ENCODE data around the gene SOX15.

Gene SOX15

DNA sequence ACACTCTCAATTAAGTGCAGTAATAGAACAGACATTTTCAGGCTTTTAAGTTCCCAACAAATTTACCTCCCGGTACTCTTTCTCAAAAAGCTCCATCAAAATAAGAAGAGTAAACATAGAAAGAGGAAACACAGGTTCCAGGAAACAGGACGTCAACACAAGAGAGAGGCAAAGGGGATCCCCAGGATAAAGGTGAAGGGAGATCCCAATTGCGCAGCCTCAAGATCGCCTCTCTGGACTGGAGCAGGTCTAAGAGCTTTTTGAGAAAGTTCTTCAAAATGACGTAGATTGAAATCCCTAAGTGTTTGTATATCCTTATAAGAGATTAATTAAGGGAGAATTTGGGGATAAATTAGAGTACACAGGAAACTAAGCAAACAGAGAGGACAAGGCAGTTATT lies 28.7 kb upstream of the SOX15 start:
- no peak for DNase-seq (ENCODE audit: low spot score)
- no peak overlapping the region for H3K4me3 ChIP-seq
- no peak overlapping the region for H3K27ac ChIP-seq
- TF ChIP-seq CTCF (IDR thresholded peaks at IDR 0.05): no peak

- H3K27ac ChIP-seq: peak overlapping the region; percentile 67 to 86
- H3K4me3 ChIP-seq: peak overlapping the region; percentile 65
- TF ChIP-seq CTCF (IDR thresholded peaks at IDR 0.05): no peak
- DNase-seq (ENCODE audit: low spot score): no peak
These were observed 25.4 kb upstream of the SOX15 start for GRCh38 chr17:7615265-7615747.

DNA sequence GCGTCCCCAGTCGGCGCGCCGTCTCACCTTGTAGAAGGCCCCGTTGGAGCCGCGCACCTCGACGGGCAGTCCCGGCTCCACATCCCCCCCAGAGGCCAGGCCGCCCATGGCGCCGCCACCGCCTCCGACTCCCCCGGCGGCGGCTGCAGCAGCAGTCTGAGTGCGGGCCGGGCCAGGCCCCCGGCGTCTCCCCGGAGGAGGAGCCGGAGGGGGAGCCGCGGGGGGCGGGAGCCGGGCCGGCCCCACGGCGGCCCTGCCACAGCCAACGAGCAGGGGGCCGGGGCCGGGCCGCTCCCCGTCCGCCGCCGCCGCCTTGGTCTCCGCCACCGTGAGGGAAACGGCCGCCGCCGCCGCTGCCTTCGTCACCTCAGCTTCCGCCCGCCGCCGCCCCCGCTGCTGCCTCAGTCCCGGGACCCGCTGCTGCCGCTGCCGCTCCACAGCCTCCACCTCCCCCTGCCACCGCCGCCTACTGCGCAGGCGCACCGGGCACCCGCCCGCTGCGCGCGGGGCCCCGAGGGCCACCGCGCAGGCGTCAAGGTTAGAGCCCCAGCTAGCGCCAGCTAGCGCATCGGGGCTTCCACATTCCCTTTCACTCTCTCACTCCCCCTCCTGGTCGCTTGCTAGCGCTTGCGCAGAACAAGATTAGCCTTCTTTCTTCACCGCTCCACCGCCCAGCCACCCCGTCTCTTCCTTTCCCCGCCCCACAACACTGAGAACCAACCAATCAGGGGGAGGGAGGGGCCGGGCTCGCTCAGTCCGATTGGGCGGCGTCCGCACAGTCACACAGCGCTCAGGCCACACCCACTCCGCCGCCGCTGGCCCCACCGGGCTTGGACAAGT lies 24.8 kb upstream of the SOX15 start, which contains the start of gene FXR2:
TSS of gene FXR2 (minus strand) at position 473 of the 840 bp plus-strand sequence. CDS start at position 108, 365 bp downstream.
- peak; percentile 100 for DNase-seq (ENCODE audit: low spot score)
- TF ChIP-seq CTCF (IDR thresholded peaks at IDR 0.05): peak; percentile 27
- H3K27ac ChIP-seq: peak within 1 kb of the TSS; percentile 92 to 100
- H3K4me3 ChIP-seq: peak within 1 kb of the TSS; percentile 99

- Histone ChIP-seq H3K4me3 (peak overlapping the region; percentile 99), H3K27ac (peak overlapping the region; percentile 92 to 100)
- TF ChIP-seq CTCF (IDR thresholded peaks at IDR 0.05): no peak
- no peak for DNase-seq (ENCODE audit: low spot score)
These were observed 24.0 kb upstream of the SOX15 start for GRCh38 chr17:7613769-7614424.

- peak overlapping the region; percentile 16 for H3K4me3 ChIP-seq
- DNase-seq (ENCODE audit: low spot score): no peak
- TF ChIP-seq CTCF (IDR thresholded peaks at IDR 0.05): no peak
- no peak overlapping the region for H3K27ac ChIP-seq
These were observed 22.4 kb upstream of the SOX15 start for GRCh38 chr17:7612294-7612640.

GRCh38 chr17:7611635-7612293 lies 21.9 kb upstream of the SOX15 start:
- DNase-seq (ENCODE audit: low spot score): no peak
- no peak overlapping the region for H3K27ac ChIP-seq
- peak overlapping the region; percentile 16 for H3K4me3 ChIP-seq
- TF ChIP-seq CTCF (IDR thresholded peaks at IDR 0.05): no peak
